HG03378 (cell line): ENCODE data around the gene AP1S3.
"Not testable (repeated sequence)": the region's sequence is repeated elsewhere in the genome, so short reads cannot be mapped to it uniquely, and the experiment has no call there.

Source experiments
- ATAC-seq: cut with Tn5 transposase; IDR thresholded peaks from one replicate; pipeline ENCODE4 v1.9.1; 2021; ENCODE audit warnings: mild to moderate bottlenecking, moderate library complexity; ENCODE audit not compliant: unreplicated experiment

AP1S3 gene

DNA sequence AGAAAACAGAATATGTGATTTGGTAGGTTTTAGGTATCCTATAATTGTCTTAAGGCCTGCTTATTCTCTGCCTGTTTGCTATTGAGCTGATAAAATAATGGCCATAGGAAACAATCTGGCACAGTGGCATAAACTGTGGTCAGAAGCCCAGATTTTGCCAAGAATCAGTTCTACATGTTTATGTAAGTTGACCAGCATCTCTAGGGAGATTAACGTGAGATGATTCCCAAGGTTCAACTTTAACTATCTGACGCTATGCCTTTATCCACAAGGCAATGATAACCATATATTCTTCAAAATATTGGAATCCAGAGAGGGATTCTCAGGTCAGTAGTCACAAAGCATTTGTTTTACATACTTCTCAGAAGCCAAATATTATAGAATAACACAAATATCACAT, 25.6 kb downstream of the AP1S3 start:
- ATAC-seq: no peak

DNA sequence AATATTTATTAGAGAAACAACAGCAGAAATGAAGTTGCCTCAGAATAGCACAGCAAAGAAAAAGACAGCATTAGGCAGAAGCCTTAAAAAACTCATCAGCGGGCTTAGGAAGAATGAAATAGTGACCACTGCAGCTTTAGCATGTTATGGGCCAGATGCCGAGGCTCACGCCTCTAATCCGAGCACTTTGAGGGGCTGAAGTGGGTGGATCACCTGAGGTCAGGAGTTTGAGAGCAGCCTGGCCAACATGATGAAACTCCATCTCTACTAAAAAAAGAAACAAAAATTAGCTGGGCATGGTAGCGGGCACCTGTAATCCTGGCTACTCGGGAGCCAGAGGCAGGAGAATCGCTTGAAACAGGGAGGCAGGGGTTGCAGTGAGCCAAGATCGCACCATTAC, 32.4 kb downstream of the AP1S3 start:
- ATAC-seq: no peak

DNA sequence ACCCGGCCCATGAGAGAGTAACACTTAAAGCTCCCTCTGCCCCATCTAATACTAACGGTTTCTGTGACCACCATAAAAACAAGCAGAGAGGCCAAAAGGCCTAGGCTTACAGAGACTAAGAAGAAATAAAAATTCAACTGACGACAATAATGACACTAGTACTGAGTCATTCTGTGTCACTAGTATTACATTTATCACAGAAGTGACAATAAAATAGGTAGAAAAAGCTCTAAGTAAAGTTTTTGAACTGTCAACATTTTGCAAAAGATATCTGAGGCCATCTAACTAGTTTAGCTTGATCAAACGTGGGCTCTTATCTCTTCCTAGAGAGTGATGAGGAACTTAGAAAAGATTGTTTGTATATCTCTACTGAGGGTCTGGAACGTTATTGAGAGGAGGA, 35.6 kb downstream of the AP1S3 start:
- ATAC-seq: no peak

DNA sequence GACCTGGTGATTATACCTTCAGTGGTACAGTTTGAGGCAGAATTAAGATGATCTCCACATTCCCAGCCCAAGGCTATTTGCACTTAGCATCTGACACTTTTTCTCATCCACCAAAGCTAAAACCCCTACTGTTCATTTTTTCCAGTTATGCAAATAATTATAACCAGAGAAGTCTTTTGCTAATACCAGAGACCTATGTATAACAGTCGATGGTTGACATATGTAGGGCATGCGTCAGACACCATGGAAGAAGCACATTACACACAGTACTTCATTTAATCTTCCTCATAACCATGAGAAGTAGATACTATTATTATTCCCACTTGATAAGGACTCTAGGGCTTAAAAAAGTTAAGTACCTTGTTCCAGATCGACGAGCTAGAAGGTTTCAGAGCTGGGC, 36.5 kb downstream of the AP1S3 start:
- ATAC-seq: no peak

- peak; percentile 99 for ATAC-seq
Measured at GRCh38 chr2:223797811-223798721, 39.3 kb downstream of the AP1S3 start.

DNA sequence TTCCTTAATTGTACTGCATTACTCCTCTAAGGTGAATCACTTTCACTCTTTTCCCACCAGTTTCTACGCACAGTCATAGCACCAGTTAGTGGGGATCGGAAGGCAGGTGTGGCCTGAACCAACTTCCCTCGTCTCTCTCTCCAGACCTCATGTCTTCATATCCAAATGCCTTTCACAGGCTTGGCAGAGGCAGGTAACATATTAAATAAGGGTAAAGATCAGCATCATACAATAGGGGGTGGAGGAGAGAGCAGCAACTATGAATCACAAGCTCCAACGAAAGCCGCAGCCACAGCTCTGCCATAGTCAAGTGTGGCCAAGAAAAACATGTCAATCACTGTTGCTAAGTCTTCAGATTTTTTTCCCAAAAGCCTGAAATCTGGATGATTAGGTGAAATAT, 40.3 kb downstream of the AP1S3 start:
- no peak for ATAC-seq

DNA sequence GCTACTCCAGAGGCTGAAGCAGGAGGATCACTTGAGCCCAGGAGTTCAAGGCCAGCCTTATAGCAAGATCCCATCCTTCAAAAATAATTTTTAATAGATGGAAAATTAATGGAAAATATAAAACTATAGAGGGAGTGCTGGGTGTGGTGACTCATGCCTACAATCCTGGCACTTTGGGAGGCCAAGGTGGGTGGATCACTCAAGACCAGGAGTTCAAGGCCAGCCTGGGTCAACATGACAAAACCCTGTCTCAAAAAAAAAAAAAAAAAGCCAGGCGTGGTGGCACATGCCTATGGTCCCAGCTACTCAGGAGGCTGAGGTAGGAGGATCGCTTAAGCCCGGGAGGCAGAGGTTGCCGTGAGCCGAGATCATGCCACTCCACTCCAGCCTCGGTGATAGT, 48.0 kb downstream of the AP1S3 start:
- no peak for ATAC-seq

DNA sequence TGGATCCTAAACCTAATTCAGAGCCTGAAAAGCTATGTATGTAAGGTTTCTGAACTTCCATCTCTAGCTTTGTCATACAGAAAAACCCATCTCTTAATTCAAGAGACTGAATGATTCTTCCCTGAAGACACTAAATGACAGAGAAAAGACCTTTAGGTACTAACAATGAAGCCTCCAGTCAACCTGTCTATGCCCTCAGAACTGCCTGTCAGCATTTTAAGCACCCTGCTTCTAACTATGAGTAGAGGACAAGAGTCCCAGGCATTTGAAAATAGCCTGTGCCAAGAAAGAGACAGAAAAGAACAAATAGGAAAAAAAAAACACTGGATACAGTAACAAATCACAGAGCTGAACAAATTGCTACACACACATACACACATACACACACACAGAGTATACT, 48.6 kb downstream of the AP1S3 start:
- no peak for ATAC-seq

DNA sequence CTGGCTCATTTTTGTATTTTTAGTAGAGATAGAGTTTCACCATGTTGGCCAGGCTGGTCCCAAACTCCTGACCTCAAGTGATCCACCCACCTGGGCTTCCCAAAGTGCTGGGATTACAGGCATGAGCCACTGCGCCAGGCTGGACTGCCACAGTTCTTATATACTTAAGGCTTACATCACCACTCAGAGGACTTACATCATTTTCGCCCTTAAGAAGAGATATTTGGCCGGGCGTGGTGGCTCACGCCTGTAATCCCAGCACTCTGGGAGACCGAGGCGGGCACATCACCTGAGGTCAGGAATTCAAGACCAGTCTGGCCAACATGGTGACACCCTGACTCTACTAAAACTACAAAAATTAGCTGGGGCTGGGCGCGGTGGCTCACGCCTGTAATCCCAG, 49.3 kb downstream of the AP1S3 start:
- ATAC-seq: not testable (repeated sequence)

DNA sequence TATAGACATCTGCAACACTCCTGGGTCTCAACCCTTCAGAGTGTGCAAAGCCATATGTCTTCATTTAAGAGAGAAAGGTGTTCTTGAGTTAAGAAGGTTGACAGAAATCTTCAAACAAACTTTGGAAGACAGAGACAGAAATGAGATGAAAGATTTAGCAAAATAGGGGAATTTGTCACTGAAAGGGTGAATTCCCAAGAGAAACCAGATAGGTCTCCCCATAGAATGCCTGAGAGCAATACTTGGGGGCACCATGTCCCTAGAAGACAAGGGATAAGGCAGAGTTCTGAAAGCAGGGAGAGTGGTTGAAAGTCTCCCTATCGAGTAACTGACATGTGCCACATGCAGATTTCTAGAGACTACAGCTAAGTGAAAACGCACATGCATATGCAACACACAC, 50.0 kb downstream of the AP1S3 start:
- ATAC-seq: peak; percentile 38

GRCh38 chr2:223786943-223787342, 50.4 kb downstream of the AP1S3 start:
- ATAC-seq: peak; percentile 64

- no peak for ATAC-seq
Measured at GRCh38 chr2:223786236-223786635, 51.1 kb downstream of the AP1S3 start.

DNA sequence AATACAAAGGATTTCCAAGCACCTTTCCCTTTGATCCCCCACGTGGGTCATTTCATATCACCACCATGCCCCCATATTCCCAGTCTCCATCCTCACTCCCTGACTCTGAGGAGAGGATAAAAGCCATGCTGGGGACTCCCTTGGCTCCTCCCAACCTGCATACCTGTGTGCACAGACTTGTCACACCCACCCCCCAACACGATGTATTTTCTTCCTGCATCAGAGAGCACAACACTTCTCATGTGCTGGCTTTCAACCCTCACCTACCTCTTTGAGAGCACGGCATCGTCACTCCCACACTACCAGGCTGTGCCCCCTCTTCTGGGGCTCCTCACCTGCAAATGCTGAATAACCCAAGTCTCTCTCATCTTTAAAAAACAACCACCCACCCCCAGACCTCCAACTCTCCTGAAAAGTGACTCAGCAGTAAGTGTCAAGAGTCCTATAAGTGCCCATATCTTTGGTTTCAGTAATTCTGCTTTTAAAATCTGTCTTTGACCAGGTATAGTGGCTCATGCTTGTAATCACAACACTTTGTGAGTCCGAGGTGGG, 53.1 kb downstream of the AP1S3 start:
- ATAC-seq: no peak

- no peak for ATAC-seq
Measured at GRCh38 chr2:223782629-223783028, 54.8 kb downstream of the AP1S3 start.

GRCh38 chr2:223781560-223781959, 55.8 kb downstream of the AP1S3 start:
- ATAC-seq: no peak

GRCh38 chr2:223779877-223780276, 57.5 kb downstream of the AP1S3 start:
- ATAC-seq: peak; percentile 86

DNA sequence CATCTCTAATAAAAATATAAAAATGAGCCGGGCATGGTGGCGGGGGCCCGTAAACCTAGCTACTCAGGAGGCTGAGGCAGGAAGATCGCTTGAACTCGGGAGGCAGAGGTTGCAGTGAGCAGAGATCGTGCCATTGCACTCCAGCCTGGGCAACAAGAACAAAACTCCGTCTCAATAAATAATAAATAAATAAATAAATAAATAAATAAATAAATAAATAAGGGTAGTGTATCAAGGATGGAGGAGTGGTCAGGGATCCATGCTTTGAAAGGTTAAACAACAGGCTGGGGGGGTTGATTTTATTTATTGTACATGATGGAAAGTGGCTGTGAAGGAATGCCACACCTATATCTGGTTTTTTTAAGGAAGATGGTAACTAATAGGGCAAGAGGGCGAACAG, 63.2 kb downstream of the AP1S3 start:
- ATAC-seq: no peak

GRCh38 chr2:223772363-223772762, 65.0 kb downstream of the AP1S3 start:
- no peak for ATAC-seq

- ATAC-seq: no peak
Measured at GRCh38 chr2:223771475-223771874, 65.9 kb downstream of the AP1S3 start.

GRCh38 chr2:223768179-223768578, 69.2 kb downstream of the AP1S3 start:
- no peak for ATAC-seq

GRCh38 chr2:223767341-223767740, 70.0 kb downstream of the AP1S3 start:
- no peak for ATAC-seq

GRCh38 chr2:223765221-223765785, 72.1 kb downstream of the AP1S3 start:
- no peak for ATAC-seq
